Transverse colon (tissue), 4 donors: ENCODE results near the gene CR1L.

ENCODE experiments used
- EP300 ChIP-seq: sonication (generic); formaldehyde crosslinking; IDR thresholded peaks from one replicate; pipeline ENCODE4 v1.6.1; 2017; ENCODE audit warnings: antibody characterized with exemption, low read depth
- POLR2A ChIP-seq: fragments of 450-650 bp; IDR thresholded peaks from one replicate; pipeline ENCODE4 v1.6.1; 2016; ENCODE audit warnings: antibody characterized with exemption, mild to moderate bottlenecking, moderate library complexity
- POLR2AphosphoS5 ChIP-seq, 3 donors: sonication (generic); formaldehyde crosslinking; IDR thresholded peaks; one replicate each; pipeline ENCODE4 v1.6.1; 2016; ENCODE audit warnings: antibody characterized with exemption in 3 of 3
- TF ChIP-seq, protein P1 (sequence below), 5 experiments: fragments of 200-600 bp in 3 of 5; fragments of 450-650 bp in 2 of 5; sonication (generic) in 3 of 5; IDR thresholded peaks; 1 replicate in 2 of 5; 2 replicates in 3 of 5; pipeline ENCODE4 v1.5.1; 2016 to 2017; ENCODE audit warnings: antibody characterized with exemption in 5 of 5, inconsistent platforms in 3 of 5, mild to moderate bottlenecking in 2 of 5, moderate library complexity in 1 of 5

DNA sequence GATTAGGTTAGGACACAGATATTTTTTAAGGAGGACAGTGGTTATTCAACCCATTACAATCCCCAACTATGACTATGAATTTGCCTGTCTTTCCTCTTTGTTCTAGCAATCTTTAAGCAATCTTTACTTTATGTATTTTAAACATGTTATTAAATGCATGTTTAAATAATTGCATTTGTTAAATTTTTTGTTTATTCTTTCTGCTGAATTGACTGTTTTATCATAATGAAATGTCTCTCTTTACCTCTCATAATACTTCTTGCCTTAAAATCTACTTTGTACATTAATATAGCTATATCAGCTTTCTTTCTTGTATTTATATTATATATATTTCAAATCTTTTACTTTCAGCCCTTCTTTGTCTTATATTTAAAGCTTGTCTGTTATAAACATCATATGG, 46.1 kb downstream of the CR1L start:
- TF ChIP-seq, protein P1, sequence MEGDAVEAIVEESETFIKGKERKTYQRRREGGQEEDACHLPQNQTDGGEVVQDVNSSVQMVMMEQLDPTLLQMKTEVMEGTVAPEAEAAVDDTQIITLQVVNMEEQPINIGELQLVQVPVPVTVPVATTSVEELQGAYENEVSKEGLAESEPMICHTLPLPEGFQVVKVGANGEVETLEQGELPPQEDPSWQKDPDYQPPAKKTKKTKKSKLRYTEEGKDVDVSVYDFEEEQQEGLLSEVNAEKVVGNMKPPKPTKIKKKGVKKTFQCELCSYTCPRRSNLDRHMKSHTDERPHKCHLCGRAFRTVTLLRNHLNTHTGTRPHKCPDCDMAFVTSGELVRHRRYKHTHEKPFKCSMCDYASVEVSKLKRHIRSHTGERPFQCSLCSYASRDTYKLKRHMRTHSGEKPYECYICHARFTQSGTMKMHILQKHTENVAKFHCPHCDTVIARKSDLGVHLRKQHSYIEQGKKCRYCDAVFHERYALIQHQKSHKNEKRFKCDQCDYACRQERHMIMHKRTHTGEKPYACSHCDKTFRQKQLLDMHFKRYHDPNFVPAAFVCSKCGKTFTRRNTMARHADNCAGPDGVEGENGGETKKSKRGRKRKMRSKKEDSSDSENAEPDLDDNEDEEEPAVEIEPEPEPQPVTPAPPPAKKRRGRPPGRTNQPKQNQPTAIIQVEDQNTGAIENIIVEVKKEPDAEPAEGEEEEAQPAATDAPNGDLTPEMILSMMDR (IDR thresholded peaks at IDR 0.05), result no peak
- TF ChIP-seq POLR2A, result no peak
- TF ChIP-seq EP300, result no peak
- TF ChIP-seq POLR2AphosphoS5 (IDR thresholded peaks at IDR 0.05), result no peak
